ENCODE data around the gene ERLIN1.

DNA sequence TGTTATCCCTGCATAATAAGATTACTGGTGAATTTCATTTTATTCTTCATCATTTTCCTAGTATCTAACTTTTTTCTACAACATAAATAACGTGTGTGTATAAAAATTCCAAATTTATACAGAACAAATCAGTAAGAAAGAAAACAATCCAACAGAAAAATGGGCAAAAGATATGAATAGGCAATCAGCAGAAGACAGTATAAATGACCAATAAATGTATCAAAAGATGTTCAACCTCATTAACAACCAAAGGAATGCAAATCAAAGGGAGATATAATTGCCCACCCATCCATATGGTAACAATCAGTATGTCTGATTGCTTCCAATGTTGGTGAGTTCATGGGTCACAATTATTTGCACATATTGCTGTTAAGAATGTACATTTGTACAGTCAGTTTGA is 13.5 kb downstream of the ERLIN1 start:
- TF ChIP-seq, protein P1, sequence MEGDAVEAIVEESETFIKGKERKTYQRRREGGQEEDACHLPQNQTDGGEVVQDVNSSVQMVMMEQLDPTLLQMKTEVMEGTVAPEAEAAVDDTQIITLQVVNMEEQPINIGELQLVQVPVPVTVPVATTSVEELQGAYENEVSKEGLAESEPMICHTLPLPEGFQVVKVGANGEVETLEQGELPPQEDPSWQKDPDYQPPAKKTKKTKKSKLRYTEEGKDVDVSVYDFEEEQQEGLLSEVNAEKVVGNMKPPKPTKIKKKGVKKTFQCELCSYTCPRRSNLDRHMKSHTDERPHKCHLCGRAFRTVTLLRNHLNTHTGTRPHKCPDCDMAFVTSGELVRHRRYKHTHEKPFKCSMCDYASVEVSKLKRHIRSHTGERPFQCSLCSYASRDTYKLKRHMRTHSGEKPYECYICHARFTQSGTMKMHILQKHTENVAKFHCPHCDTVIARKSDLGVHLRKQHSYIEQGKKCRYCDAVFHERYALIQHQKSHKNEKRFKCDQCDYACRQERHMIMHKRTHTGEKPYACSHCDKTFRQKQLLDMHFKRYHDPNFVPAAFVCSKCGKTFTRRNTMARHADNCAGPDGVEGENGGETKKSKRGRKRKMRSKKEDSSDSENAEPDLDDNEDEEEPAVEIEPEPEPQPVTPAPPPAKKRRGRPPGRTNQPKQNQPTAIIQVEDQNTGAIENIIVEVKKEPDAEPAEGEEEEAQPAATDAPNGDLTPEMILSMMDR (tag by site-specific recombination; IDR thresholded peaks at IDR 0.05), result no peak
- TF ChIP-seq ZNF223 (tag by site-specific recombination; IDR thresholded peaks at IDR 0.05) (no peak), YY1 (tag by site-specific recombination; IDR thresholded peaks at IDR 0.05) (no peak), ZNF660 (tag by site-specific recombination; IDR thresholded peaks at IDR 0.05) (no peak), ZNF10 (tag by site-specific recombination; IDR thresholded peaks at IDR 0.05) (no peak), ZBTB17 (tag by site-specific recombination; IDR thresholded peaks at IDR 0.05) (no peak), ZNF670 (tag by site-specific recombination; IDR thresholded peaks at IDR 0.05; ENCODE audit: low read depth) (no peak), ZNF768 (tag by site-specific recombination; IDR thresholded peaks at IDR 0.05) (no peak), GLI4 (tag by site-specific recombination; IDR thresholded peaks at IDR 0.05) (no peak)
- TF ChIP-seq, protein P2, sequence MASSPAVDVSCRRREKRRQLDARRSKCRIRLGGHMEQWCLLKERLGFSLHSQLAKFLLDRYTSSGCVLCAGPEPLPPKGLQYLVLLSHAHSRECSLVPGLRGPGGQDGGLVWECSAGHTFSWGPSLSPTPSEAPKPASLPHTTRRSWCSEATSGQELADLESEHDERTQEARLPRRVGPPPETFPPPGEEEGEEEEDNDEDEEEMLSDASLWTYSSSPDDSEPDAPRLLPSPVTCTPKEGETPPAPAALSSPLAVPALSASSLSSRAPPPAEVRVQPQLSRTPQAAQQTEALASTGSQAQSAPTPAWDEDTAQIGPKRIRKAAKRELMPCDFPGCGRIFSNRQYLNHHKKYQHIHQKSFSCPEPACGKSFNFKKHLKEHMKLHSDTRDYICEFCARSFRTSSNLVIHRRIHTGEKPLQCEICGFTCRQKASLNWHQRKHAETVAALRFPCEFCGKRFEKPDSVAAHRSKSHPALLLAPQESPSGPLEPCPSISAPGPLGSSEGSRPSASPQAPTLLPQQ (tag by site-specific recombination; IDR thresholded peaks at IDR 0.05), result no peak
- TF ChIP-seq, protein P3, sequence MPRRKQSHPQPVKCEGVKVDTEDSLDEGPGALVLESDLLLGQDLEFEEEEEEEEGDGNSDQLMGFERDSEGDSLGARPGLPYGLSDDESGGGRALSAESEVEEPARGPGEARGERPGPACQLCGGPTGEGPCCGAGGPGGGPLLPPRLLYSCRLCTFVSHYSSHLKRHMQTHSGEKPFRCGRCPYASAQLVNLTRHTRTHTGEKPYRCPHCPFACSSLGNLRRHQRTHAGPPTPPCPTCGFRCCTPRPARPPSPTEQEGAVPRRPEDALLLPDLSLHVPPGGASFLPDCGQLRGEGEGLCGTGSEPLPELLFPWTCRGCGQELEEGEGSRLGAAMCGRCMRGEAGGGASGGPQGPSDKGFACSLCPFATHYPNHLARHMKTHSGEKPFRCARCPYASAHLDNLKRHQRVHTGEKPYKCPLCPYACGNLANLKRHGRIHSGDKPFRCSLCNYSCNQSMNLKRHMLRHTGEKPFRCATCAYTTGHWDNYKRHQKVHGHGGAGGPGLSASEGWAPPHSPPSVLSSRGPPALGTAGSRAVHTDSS (tag by site-specific recombination; IDR thresholded peaks at IDR 0.05), result no peak
- TF ChIP-seq, protein P4, sequence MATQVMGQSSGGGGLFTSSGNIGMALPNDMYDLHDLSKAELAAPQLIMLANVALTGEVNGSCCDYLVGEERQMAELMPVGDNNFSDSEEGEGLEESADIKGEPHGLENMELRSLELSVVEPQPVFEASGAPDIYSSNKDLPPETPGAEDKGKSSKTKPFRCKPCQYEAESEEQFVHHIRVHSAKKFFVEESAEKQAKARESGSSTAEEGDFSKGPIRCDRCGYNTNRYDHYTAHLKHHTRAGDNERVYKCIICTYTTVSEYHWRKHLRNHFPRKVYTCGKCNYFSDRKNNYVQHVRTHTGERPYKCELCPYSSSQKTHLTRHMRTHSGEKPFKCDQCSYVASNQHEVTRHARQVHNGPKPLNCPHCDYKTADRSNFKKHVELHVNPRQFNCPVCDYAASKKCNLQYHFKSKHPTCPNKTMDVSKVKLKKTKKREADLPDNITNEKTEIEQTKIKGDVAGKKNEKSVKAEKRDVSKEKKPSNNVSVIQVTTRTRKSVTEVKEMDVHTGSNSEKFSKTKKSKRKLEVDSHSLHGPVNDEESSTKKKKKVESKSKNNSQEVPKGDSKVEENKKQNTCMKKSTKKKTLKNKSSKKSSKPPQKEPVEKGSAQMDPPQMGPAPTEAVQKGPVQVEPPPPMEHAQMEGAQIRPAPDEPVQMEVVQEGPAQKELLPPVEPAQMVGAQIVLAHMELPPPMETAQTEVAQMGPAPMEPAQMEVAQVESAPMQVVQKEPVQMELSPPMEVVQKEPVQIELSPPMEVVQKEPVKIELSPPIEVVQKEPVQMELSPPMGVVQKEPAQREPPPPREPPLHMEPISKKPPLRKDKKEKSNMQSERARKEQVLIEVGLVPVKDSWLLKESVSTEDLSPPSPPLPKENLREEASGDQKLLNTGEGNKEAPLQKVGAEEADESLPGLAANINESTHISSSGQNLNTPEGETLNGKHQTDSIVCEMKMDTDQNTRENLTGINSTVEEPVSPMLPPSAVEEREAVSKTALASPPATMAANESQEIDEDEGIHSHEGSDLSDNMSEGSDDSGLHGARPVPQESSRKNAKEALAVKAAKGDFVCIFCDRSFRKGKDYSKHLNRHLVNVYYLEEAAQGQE (tag by site-specific recombination; IDR thresholded peaks at IDR 0.05), result no peak

All from HEK293 (cell line).